ENCODE results near the gene NUTF2.

The NUTF2 gene

GRCh38 chr16:67874372-67874771, 27.6 kb downstream of the NUTF2 start:
- in situ Hi-C loops (cut with MboI; ENCODE audit: low pct_unique_long_range_greater_than_20kb, low sequenced_read_pairs, unreplicated experiment), result no loop called here
- TF ChIP-seq CTCF (IDR thresholded peaks at IDR 0.05; ENCODE audit: extremely low read depth, insufficient read depth, missing control alignments), result no peak
- no peak for DNase-seq (ENCODE audit: low spot score)

- no peak for DNase-seq (ENCODE audit: low spot score)
- in situ Hi-C loops (cut with MboI; ENCODE audit: low pct_unique_long_range_greater_than_20kb, low sequenced_read_pairs, unreplicated experiment), result no loop called here
- no peak for TF ChIP-seq CTCF (IDR thresholded peaks at IDR 0.05; ENCODE audit: extremely low read depth, insufficient read depth, missing control alignments)
Observed at GRCh38 chr16:67877064-67877463, 30.3 kb downstream of the NUTF2 start.

GRCh38 chr16:67878232-67878631, 31.5 kb downstream of the NUTF2 start:
- no peak for TF ChIP-seq CTCF (IDR thresholded peaks at IDR 0.05; ENCODE audit: extremely low read depth, insufficient read depth, missing control alignments)
- in situ Hi-C loops (cut with MboI; ENCODE audit: low pct_unique_long_range_greater_than_20kb, low sequenced_read_pairs, unreplicated experiment), result no loop called here
- no peak for DNase-seq (ENCODE audit: low spot score)

GRCh38 chr16:67878846-67879245, 32.1 kb downstream of the NUTF2 start:
- no peak for TF ChIP-seq CTCF (IDR thresholded peaks at IDR 0.05; ENCODE audit: extremely low read depth, insufficient read depth, missing control alignments)
- in situ Hi-C loops (cut with MboI; ENCODE audit: low pct_unique_long_range_greater_than_20kb, low sequenced_read_pairs, unreplicated experiment), result no loop called here
- DNase-seq (ENCODE audit: low spot score), result no peak

GRCh38 chr16:67879462-67879861, 32.7 kb downstream of the NUTF2 start:
- DNase-seq (ENCODE audit: low spot score), result no peak
- in situ Hi-C loops (cut with MboI; ENCODE audit: low pct_unique_long_range_greater_than_20kb, low sequenced_read_pairs, unreplicated experiment), result no loop called here
- no peak for TF ChIP-seq CTCF (IDR thresholded peaks at IDR 0.05; ENCODE audit: extremely low read depth, insufficient read depth, missing control alignments)

- in situ Hi-C loops (cut with MboI; ENCODE audit: low pct_unique_long_range_greater_than_20kb, low sequenced_read_pairs, unreplicated experiment), result no loop called here
- TF ChIP-seq CTCF (IDR thresholded peaks at IDR 0.05; ENCODE audit: extremely low read depth, insufficient read depth, missing control alignments), result no peak
- DNase-seq (ENCODE audit: low spot score), result no peak
Observed at GRCh38 chr16:67879936-67880335, 33.2 kb downstream of the NUTF2 start.

GRCh38 chr16:67880584-67880983, 33.9 kb downstream of the NUTF2 start:
- in situ Hi-C loops (cut with MboI; ENCODE audit: low pct_unique_long_range_greater_than_20kb, low sequenced_read_pairs, unreplicated experiment), result no loop called here
- no peak for TF ChIP-seq CTCF (IDR thresholded peaks at IDR 0.05; ENCODE audit: extremely low read depth, insufficient read depth, missing control alignments)
- no peak for DNase-seq (ENCODE audit: low spot score)

Data from GM13977 (cell line).